Measurements from ENCODE around the gene TESMIN. TPM values are rescaled to one million over a fixed set of nuclear protein-coding genes. Genes with fewer than 3 reads are reported as not detected.

The TESMIN gene
- total and polyA plus RNA-seq, 2 donors = 0.70 to 1.0 TPM

DNA sequence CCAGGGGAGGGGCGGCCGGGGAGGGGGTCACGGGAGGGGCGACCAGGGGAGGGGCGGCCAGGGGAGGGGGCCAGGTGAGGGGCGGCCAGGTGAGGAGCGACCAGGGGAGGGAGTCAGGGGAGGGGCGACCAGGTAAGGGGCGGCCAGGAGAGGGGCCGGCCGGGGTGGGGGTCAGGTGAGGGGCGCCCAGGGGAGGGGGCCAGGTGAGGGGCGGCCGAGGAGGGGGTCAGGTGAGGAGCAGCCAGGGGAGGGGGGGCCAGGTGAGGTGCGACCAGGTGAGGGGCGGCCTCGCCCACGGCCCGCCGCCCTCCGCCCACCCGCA is 355 bp downstream of the TESMIN start:
- no peak for DNase-seq (ENCODE audit: extremely low spot score)
- no peaks in the 10 kb centered on the region for H3K4me1 ChIP-seq (ENCODE audit: insufficient read depth)
- no peaks in the 10 kb centered on the region for H3K36me3 ChIP-seq (ENCODE audit: insufficient read depth)
- H3K4me3 ChIP-seq (ENCODE audit: low read depth, low read length) = peak overlapping the region; percentile 49
- WGBS = 3% methylated on average over 15 of the region's 22 CpGs
- no peak overlapping the region for H3K27ac ChIP-seq (ENCODE audit: low read depth)

- DNase-seq (ENCODE audit: extremely low spot score) = no peak
- Histone ChIP-seq H3K4me1 (ENCODE audit: insufficient read depth) (no peaks in the 10 kb centered on the region), H3K36me3 (ENCODE audit: insufficient read depth) (no peaks in the 10 kb centered on the region), H3K27ac (ENCODE audit: low read depth) (no peak overlapping the region), H3K4me3 (ENCODE audit: low read depth, low read length) (no peak overlapping the region)
- WGBS = 39% methylated on average over 73 of the region's 76 CpGs
Observed at GRCh38 chr11:68750195-68751003, 921 bp downstream of the TESMIN start.

- Histone ChIP-seq H3K27ac (ENCODE audit: low read depth) (no peak overlapping the region), H3K4me1 (ENCODE audit: insufficient read depth) (no peaks in the 10 kb centered on the region), H3K36me3 (ENCODE audit: insufficient read depth) (no peaks in the 10 kb centered on the region), H3K4me3 (ENCODE audit: low read depth, low read length) (no peak overlapping the region)
- 80% methylated on average over 20 of the region's 20 CpGs for WGBS
- no peak for DNase-seq (ENCODE audit: extremely low spot score)
Observed at GRCh38 chr11:68749229-68750123, 1.8 kb downstream of the TESMIN start.

- DNase-seq (ENCODE audit: extremely low spot score) = no peak
- Histone ChIP-seq H3K36me3 (ENCODE audit: insufficient read depth) (no peaks in the 10 kb centered on the region), H3K4me1 (ENCODE audit: insufficient read depth) (no peaks in the 10 kb centered on the region), H3K27ac (ENCODE audit: low read depth) (no peak overlapping the region), H3K4me3 (ENCODE audit: low read depth, low read length) (no peak overlapping the region)
- 62% methylated on average over 2 of the region's 2 CpGs for WGBS
Observed at GRCh38 chr11:68748061-68748460, 3.3 kb downstream of the TESMIN start.

- Histone ChIP-seq H3K4me3 (ENCODE audit: low read depth, low read length) (no peak overlapping the region), H3K4me1 (ENCODE audit: insufficient read depth) (no peaks in the 10 kb centered on the region), H3K27ac (ENCODE audit: low read depth) (no peak overlapping the region), H3K36me3 (ENCODE audit: insufficient read depth) (no peaks in the 10 kb centered on the region)
- DNase-seq (ENCODE audit: extremely low spot score) = no peak
- WGBS = 93% methylated on average over 3 of the region's 3 CpGs
Observed at GRCh38 chr11:68743539-68743938, 7.8 kb downstream of the TESMIN start.

DNA sequence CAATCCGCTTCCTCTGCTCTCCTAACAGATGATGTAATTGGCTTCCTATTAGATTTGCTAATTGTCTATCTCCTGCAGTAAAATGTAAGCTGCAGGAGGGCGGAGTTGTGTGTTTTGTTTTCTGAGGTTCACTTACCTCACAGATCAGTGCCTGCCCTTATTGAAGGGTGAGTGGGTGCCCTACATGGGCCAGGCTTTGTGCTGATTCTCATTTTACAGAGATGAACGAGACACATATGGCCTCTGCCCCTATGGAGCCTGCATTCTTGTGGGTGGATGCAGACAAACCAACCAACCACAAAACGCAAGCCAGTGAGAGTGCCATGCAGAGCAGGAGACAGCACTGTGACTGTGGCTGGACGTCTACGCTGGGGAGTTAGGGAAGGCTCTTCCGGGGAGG is 9.9 kb downstream of the TESMIN start:
- no peak for DNase-seq (ENCODE audit: extremely low spot score)
- H3K4me3 ChIP-seq (ENCODE audit: low read depth, low read length) = no peak overlapping the region
- H3K27ac ChIP-seq (ENCODE audit: low read depth) = no peak overlapping the region
- H3K4me1 ChIP-seq (ENCODE audit: insufficient read depth) = no peaks in the 10 kb centered on the region
- 77% methylated on average over 7 of the region's 7 CpGs for WGBS
- H3K36me3 ChIP-seq (ENCODE audit: insufficient read depth) = no peaks in the 10 kb centered on the region

GRCh38 chr11:68735646-68736045 is 15.7 kb downstream of the TESMIN start:
- WGBS = 84% methylated on average over 6 of the region's 6 CpGs
- Histone ChIP-seq H3K27ac (ENCODE audit: low read depth) (no peak overlapping the region), H3K36me3 (ENCODE audit: insufficient read depth) (no peaks in the 10 kb centered on the region), H3K4me3 (ENCODE audit: low read depth, low read length) (no peak overlapping the region), H3K4me1 (ENCODE audit: insufficient read depth) (no peaks in the 10 kb centered on the region)
- no peak for DNase-seq (ENCODE audit: extremely low spot score)

DNA sequence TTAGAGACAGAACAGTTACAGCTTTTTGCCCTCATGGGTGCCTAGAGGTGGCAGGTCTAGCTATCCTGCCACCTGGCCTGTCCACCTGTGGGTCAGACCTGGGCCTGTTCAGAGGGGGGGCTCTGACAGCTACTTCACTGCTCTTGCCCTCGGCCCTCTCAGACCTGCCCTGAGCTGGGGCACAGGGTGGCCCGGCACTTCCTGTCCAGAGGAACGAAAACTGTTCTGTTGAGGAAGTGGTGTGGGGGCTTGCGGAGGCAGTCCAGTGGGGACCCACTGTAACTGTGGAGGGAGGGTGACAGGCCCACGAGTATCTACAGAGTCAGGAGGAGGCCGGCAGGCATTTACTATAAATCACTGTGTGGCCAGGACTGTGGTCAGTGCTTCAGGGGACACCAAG is 16.2 kb downstream of the TESMIN start:
- no peak overlapping the region for H3K4me3 ChIP-seq (ENCODE audit: low read depth, low read length)
- no peak overlapping the region for H3K27ac ChIP-seq (ENCODE audit: low read depth)
- 71% methylated on average over 6 of the region's 6 CpGs for WGBS
- no peaks in the 10 kb centered on the region for H3K36me3 ChIP-seq (ENCODE audit: insufficient read depth)
- no peak for DNase-seq (ENCODE audit: extremely low spot score)
- no peaks in the 10 kb centered on the region for H3K4me1 ChIP-seq (ENCODE audit: insufficient read depth)

DNA sequence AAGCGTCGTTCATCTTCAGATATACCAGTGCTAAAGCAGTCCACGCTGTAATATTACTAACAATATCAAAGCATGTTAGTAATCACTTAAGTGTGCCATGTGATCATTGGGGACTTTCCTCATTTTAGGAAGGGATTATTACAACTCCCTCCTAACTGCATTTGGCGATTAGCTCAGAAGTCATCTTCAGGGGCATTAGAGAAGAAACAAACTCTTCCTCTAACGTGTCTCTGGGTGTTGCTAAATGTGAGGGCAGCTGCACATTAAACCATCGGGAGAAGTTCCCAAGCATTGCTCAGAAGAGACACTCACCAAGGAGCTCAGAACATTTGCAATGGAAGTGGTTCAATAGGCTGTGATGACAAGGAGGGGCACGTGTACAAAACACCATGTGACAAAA is 17.2 kb downstream of the TESMIN start:
- Histone ChIP-seq H3K4me1 (ENCODE audit: insufficient read depth) (no peaks in the 10 kb centered on the region), H3K36me3 (ENCODE audit: insufficient read depth) (no peaks in the 10 kb centered on the region), H3K4me3 (ENCODE audit: low read depth, low read length) (no peak overlapping the region), H3K27ac (ENCODE audit: low read depth) (no peak overlapping the region)
- no peak for DNase-seq (ENCODE audit: extremely low spot score)
- 83% methylated on average over 7 of the region's 7 CpGs for WGBS

GRCh38 chr11:68727783-68728182 is 23.5 kb downstream of the TESMIN start:
- H3K4me1 ChIP-seq (ENCODE audit: insufficient read depth) = no peaks in the 10 kb centered on the region
- no peak overlapping the region for H3K4me3 ChIP-seq (ENCODE audit: low read depth, low read length)
- 82% methylated on average over 6 of the region's 6 CpGs for whole genome bisulfite sequencing
- DNase-seq (ENCODE audit: extremely low spot score) = no peak
- H3K27ac ChIP-seq (ENCODE audit: low read depth) = no peak overlapping the region
- H3K36me3 ChIP-seq (ENCODE audit: insufficient read depth) = no peaks in the 10 kb centered on the region

DNA sequence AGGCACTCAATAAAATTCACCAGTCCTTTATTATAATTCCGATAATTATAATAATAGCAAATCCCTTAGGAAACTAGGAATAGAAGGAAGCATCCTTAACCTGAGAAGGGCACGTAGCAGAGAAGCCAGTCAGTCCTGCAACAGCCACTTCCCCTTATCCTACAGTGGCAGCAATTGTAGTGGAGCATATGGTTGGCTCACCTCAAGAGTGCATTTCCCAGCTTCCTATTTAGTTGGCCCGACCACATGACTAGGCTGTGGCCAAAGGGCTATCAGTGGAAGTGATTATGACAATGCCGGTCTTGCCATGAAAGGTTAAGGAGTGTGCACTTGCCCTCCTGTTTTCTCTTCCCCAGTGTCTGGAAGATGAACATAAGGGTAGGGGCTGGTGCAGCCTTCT is 27.0 kb downstream of the TESMIN start:
- no peak for DNase-seq (ENCODE audit: extremely low spot score)
- Histone ChIP-seq H3K4me1 (ENCODE audit: insufficient read depth) (no peaks in the 10 kb centered on the region), H3K4me3 (ENCODE audit: low read depth, low read length) (no peak overlapping the region), H3K36me3 (ENCODE audit: insufficient read depth) (no peaks in the 10 kb centered on the region), H3K27ac (ENCODE audit: low read depth) (no peak overlapping the region)
- 78% methylated on average over 4 of the region's 4 CpGs for WGBS

GRCh38 chr11:68722143-68722542 is 29.2 kb downstream of the TESMIN start:
- no peaks in the 10 kb centered on the region for H3K36me3 ChIP-seq (ENCODE audit: insufficient read depth)
- no peaks in the 10 kb centered on the region for H3K4me1 ChIP-seq (ENCODE audit: insufficient read depth)
- H3K4me3 ChIP-seq (ENCODE audit: low read depth, low read length) = no peak overlapping the region
- no peak for DNase-seq (ENCODE audit: extremely low spot score)
- whole genome bisulfite sequencing = 95% methylated on average over 1 of the region's 1 CpG
- no peak overlapping the region for H3K27ac ChIP-seq (ENCODE audit: low read depth)

DNA sequence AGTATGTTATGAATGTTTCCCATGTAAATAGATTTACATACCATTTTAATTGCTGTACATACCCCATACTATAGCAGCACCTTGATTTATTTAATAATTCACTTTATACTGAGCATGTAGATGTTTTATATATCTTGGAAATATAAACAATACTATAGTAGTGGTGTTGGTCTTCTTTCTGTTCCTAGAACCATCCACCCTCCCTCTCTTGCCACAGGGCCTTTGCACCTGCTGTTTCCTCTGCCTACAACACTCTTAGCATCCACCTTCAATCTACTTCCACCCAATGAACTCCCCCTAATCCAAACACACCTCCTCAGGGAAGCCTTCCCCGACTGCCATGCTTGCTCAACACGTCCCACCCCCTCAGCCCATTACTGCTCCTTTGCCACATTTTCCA is 30.2 kb downstream of the TESMIN start:
- Histone ChIP-seq H3K4me3 (ENCODE audit: low read depth, low read length) (no peak overlapping the region), H3K36me3 (ENCODE audit: insufficient read depth) (no peaks in the 10 kb centered on the region), H3K27ac (ENCODE audit: low read depth) (no peak overlapping the region), H3K4me1 (ENCODE audit: insufficient read depth) (no peaks in the 10 kb centered on the region)
- 89% methylated on average over 2 of the region's 2 CpGs for WGBS
- DNase-seq (ENCODE audit: extremely low spot score) = no peak

DNA sequence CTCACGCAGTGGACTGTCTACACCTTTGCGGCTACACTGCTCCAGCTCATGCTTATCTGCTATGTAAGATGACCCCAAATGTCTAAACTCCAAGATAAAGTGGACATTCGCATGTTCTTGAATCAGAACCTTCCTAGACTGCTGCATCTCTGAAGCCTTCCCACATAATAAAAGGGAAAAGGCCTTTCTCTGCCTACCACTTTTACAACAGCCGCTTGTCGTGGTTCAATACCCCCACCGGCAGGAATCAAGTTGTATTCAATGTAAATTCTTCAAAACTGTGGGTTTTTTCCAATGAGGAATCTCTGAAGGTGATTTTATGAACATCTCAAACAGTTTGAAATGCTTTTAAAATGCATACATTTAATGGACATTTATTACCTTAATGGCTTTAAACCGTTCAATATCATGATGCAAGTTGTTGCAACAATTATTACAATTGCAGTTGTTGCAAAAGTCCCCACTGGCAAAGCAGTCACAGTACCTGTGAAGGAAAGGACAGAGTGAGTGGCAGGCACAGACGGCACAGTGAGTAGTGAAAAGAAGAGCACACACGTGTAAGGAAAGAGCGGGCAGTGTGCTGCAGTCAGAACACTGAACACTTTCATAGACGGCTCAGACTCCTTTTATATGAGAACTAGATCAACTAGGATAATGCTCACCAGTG is 35.7 kb downstream of the TESMIN start:
- Histone ChIP-seq H3K27ac (ENCODE audit: low read depth) (no peak overlapping the region), H3K36me3 (ENCODE audit: insufficient read depth) (no peaks in the 10 kb centered on the region), H3K4me3 (ENCODE audit: low read depth, low read length) (no peak overlapping the region), H3K4me1 (ENCODE audit: insufficient read depth) (no peaks in the 10 kb centered on the region)
- DNase-seq (ENCODE audit: extremely low spot score) = no peak
- 73% methylated on average over 11 of the region's 11 CpGs for WGBS
